Endothelial cell of coronary artery (primary cell): ENCODE data around the gene MAGEA1. TPM values are rescaled to one million over a fixed set of nuclear protein-coding genes. Genes with fewer than 3 reads are reported as not detected.

Experiments
- total RNA-seq: library from RNA; depleted of rRNA; stranded (reverse); fragments of >200 nt; gene quantifications from 2 replicates; pipeline ENCODE4 v1.2.3, GENCODE V29; 2014

The MAGEA1 gene
- total RNA-seq = not detected in 2 replicates

DNA sequence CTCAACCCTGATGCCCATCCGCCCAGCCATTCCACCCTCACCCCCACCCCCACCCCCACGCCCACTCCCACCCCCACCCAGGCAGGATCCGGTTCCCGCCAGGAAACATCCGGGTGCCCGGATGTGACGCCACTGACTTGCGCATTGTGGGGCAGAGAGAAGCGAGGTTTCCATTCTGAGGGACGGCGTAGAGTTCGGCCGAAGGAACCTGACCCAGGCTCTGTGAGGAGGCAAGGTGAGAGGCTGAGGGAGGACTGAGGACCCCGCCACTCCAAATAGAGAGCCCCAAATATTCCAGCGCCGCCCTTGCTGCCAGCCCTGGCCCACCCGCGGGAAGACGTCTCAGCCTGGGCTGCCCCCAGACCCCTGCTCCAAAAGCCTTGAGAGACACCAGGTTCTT, at the start of gene MAGEA1:
Gene MAGEA1, plus strand, starts transcription at position 154 of the 400 bp plus-strand sequence. CDS start 3,106 bp downstream, outside the sequence.

Other genes starting within 250 kb of the MAGEA1 start
- not detected in 2 replicates for gene PNMA5, start 185.2 kb upstream of the MAGEA1 start, total RNA-seq
- gene PNMA3, start 122.8 kb upstream of the MAGEA1 start, total RNA-seq = not detected in 2 replicates
- 0.85 and 0.99 TPM in 2 replicates for gene PNMA6A, start 106.8 kb upstream of the MAGEA1 start, total RNA-seq
- not detected in 2 replicates for gene PNMA6F, start 142.5 kb downstream of the MAGEA1 start, total RNA-seq
- gene ZNF275, start 154.9 kb downstream of the MAGEA1 start, total RNA-seq = 3.8 and 5.9 TPM in 2 replicates
- not detected in 2 replicates for gene PNMA6E, start 222.1 kb downstream of the MAGEA1 start, total RNA-seq
- 0.90 and 1.5 TPM in 2 replicates for gene ZFP92, start 232.2 kb downstream of the MAGEA1 start, total RNA-seq